T-helper 2 cell treated with Interferon-gamma antibody and Interleukin-4, amounts not matched to agents 100 ng/mL and 5 ng/mL, for 36 hours (primary cell): ENCODE measurements around the gene SKOR1. TPM values are rescaled to one million over a fixed set of nuclear protein-coding genes. Genes with fewer than 3 reads are reported as not detected.

ENCODE experiments used
- intact Hi-C: fragments of 100-400 bp; cut with micrococcal nuclease; formaldehyde crosslinking; loops from one replicate; pipeline ENCODE4 v1.15.1; 2023
- total RNA-seq: library from RNA; stranded (reverse); gene quantifications from 2 replicates; pipeline ENCODE4 v1.2.3, GENCODE V29; 2022

SKOR1 gene
- total RNA-seq, 1 donor from 2014 or later = 0.30 TPM

DNA sequence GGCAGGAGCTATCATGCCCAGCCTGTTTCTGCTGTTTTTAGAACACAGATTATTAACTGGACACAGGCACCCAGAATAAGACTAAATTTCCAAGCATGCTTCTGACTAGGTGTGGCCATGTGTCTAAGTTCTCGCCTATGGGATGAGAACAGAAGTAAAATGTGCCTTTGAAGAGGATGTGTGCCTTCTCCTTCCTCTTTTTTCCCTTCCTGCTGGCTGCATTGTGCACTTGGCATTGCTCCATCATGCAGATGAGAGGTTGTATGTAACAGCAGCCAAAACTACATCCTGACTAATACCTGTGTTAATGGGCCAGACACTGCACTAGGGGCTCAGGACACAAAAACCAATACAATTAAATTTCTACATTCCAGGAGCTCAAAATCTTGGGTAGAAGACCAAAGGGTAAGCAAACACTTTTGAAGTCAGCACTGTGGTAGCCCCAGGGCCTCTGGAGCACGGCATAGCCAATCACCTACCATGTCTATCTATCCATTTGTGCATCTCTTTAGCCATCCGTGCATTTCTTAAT lies 55.4 kb downstream of the SKOR1 start:
- intact Hi-C loops = no loop called here

DNA sequence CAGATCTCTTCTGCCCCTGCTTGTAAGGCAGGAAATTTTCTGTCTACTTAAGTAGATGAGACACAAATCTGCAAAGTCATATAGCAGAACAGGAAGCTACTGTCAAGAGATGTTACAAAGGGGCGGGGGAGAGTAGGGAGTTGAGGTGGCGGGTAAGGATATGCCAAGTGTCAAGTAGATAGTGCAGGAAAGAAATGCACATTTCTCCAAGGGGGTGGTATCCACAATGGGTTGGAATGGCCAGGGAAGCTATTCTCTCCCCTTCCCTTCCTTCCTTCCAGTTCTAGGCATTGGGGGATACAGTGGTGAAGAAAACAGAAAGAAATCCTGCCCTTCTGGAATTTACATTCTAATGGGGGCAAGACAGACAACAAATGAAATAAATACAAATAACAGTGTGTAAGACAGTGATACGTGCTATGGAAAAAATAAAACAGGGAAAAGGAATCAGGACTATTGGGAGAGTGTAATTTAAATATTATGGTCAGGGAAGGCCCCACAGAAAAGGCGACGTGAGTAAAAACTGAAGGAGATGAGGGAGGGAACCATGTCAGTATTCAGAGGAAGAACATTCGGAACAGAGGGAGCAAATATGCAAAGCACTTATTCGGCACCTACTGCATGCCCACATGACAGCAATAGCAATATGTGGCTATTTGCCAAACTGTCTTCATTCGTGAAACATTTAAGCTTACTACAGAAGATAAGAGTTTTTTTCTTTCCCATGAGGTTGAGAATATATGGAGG lies 57.4 kb downstream of the SKOR1 start:
- intact Hi-C loops = no loop called here

DNA sequence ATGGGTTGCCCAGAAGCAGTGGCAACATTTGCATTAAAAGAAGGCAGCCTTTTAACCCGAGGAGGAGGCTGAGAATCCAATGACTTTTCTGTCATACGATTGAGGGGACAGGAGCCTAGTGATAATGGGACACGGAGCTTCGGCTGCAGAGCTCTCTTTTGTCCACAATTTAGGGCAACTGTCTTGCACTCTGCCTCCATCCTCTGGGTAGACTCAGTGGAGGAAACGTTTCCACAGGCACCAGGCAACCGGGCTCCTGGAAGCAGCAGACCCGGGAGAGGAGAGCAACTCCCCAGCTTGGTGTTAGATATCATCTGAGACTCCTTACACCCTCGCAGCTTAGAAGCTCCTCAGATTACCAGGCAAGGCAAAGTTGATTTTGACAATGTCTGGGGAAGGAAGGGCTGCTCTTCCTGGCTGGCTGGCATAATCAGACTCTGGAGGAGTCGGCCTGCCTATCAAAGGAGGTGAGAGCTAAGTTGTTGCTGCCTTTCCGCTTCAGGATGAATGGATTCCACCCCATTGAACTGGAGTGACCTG lies 58.0 kb downstream of the SKOR1 start:
- intact Hi-C loops = no loop called here

DNA sequence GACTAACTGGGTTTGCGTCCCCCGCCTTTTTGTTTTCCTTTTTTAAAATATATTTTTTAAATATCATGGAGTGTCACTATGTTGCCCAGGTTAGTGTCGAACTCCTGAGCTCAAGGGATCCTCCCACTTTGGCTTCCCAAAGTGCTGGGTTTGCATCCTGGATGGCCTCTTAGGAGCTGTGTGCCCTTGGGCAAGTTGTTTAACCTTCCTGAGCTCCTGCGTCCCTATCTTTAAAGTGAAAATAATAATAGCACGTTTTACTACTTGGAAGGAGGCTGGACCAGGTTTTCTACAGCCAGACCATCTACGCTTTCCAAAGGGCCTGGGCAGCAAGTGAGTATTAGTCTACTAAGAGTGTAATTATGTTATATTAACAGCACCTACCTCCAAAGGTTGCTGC lies 58.7 kb downstream of the SKOR1 start:
- intact Hi-C loops = no loop called here

Other genes with a start within 250 kb of the SKOR1 start
- not detected in 2 replicates for gene RNU6-1, start 14.5 kb downstream of the SKOR1 start, total RNA-seq
- gene PIAS1, start 228.8 kb downstream of the SKOR1 start, total RNA-seq = 40.1 and 42.9 TPM in 2 replicates